Left renal pelvis (tissue), 4 donors: ENCODE data around the gene KRTCAP2. TPM values are rescaled to one million over a fixed set of nuclear protein-coding genes. Genes with fewer than 3 reads are reported as not detected.

ENCODE experiments used
- DNase-seq, 4 donors: peaks; one replicate each; pipeline ENCODE4 v3.0.0-alpha.2; 2013; ENCODE audit warnings: low read depth in 4 of 4, low spot score in 3 of 4
- polyA plus RNA-seq, 4 donors: library from polyadenylated mRNA; unstranded; fragments of 120-200 nt; gene quantifications; one replicate each; pipeline ENCODE4 v1.2.1, GENCODE V29; 2013; ENCODE audit not compliant: insufficient read length in 4 of 4

Gene KRTCAP2
- polyA plus RNA-seq, 4 donors = 139 to 182 (median 152) TPM

GRCh38 chr1:155137154-155137949 is 35.8 kb downstream of the KRTCAP2 start:
- no peak for DNase-seq

DNA sequence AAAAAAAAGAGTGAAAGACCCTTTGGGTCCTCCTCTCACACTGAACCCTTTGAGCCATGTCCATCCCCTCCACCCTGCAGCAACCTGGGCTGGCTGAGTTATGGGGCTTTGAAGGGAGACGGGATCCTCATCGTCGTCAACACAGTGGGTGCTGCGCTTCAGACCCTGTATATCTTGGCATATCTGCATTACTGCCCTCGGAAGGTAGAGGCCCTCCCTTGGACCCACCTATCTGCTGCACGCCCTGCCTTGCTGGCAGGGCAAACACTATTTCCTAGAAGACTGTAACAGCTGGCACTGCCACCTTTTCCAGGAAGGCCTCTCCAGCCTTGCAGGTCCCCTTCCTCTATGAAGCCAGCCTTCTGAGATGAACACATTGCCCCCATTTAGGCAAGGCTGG is 36.4 kb downstream of the KRTCAP2 start:
- DNase-seq = no peak

- peak; percentile 82 to 89 (median 85) for DNase-seq
These were observed 37.6 kb downstream of the KRTCAP2 start, which contains the start of gene SLC50A1 for GRCh38 chr1:155135415-155136028. Gene SLC50A1, plus strand, starts transcription at chr1:155135852. Its CDS starts 60 bp downstream, at chr1:155135912.

DNA sequence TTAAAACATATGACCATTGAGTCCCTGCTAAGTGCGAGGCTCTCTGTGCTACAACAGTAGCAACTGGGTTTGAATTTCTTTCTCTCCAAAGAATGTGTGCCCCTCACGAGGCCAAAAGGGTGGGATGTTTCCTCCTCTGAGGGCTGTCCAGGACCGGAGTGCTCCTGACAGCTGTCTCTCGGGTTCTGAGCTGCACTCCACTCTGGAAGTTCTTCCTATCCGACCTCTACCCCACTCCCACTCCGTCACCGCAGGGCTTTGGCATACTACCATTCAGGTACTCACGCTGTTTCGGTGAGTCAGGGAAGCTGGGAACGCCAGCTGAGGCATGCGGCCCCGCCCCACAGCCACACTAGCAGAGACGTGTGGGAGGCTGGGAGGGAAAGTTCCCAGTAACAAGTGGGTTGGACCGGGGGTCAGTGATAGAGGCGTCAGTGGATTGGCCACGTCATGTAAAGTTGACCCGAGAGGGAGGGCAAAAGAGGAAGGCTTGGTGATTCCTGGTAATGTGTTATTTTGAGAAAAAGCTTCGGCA is 38.2 kb downstream of the KRTCAP2 start:
- peak in 1 of 4 donors; percentile 33 for DNase-seq

DNA sequence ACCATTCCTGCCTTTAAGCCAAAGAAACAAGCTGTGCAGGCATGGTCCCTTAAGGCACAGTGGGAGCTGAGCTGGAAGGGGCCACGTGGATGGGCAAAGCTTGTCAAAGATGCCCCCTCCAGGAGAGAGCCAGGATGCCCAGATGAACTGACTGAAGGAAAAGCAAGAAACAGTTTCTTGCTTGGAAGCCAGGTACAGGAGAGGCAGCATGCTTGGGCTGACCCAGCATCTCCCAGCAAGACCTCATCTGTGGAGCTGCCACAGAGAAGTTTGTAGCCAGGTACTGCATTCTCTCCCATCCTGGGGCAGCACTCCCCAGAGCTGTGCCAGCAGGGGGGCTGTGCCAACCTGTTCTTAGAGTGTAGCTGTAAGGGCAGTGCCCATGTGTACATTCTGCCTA is 38.8 kb downstream of the KRTCAP2 start:
- no peak for DNase-seq

GRCh38 chr1:155133799-155134281 is 39.3 kb downstream of the KRTCAP2 start:
- no peak for DNase-seq

DNA sequence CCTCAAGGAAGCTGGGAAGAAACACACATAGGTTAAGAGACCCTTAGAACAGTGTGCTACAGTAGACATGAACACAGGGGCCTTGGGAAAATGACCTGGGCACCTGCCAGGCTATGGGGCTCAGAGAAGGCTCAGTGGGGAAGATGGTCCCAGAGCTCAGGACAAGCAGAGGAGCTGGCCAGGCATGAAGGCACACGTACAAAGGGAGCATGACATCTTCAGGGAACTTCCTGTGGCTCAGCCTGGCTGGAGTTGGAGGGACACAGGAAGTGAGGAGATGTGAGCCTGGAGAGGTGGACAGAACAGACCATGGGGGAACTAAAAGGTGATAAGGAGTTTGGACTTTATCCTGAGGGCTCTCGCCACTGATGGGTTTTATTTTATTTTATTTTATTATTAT is 41.2 kb downstream of the KRTCAP2 start:
- DNase-seq = no peak

GRCh38 chr1:155131285-155131684 is 41.8 kb downstream of the KRTCAP2 start:
- DNase-seq = no peak

DNA sequence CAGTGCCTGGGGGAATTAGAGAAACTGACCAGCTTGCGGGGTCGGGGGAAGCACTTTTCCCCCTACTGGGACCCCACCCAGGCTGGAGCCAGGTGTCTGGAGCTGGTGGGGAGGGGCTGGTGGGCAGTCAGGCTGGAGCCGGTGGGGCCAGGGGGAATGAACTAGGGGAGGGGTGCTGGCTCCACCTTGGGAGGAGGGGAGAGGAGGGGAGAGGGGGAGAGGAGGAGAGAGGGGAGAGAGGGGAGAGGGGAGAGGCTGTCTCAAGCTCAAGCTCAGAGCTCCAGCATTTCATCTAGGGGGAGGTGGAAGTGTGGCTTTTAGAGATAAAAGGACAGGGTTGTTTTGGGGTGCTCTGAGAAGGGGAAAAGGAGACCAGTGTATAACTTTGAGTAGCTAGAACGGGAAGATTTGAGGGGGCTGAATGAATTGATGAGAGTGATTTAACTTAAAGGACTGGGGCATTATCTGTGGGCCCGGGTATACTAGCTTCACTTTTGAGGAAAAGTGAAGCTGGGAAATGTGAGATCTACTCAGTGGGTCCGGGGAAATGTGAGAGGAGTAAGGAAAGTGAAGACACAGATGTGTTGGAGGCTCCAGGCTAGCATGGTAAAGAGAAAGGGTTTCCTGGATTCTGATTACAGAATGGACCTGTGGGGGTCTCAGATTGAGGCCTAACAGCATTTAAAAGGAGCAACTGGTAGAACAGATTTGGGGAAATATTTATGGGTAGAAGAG is 42.7 kb downstream of the KRTCAP2 start:
- DNase-seq = no peak

GRCh38 chr1:155128755-155129473 is 44.2 kb downstream of the KRTCAP2 start:
- DNase-seq = no peak

DNA sequence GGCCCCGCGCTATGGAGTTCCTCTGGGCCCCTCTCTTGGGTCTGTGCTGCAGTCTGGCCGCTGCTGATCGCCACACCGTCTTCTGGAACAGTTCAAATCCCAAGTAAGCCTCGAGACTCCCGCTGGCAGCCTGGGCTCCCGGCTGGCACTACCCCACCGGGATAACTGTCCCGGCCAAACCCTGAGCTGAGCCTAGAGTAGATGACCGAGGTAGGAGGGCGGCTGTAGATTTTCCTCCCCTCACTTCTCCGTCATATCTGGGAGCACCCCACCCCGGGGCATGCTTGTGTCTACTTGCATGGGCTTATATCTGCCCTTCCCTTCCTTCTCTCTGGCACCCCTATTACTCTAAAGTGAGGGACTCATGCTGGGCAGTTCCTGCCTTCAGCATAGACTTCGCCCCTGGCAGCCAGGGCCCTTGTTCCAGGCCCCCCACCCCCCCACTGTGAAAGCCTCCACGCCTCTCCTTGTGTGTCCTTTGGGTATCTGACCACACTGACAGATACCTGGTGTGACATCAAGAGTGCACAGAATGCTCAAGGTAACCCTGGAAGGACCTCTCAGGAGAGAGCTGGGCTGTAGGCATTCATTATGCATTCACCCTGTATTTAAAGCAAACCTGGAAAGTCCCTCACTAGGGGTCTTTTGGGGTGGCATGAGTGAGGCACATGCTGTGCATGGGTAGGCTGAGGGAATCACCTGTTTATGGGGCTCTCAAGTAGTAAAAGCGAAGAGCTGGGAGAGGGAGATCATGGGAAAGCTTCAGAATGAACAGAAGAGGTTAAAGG is 44.9 kb downstream of the KRTCAP2 start:
- DNase-seq = no peak

DNA sequence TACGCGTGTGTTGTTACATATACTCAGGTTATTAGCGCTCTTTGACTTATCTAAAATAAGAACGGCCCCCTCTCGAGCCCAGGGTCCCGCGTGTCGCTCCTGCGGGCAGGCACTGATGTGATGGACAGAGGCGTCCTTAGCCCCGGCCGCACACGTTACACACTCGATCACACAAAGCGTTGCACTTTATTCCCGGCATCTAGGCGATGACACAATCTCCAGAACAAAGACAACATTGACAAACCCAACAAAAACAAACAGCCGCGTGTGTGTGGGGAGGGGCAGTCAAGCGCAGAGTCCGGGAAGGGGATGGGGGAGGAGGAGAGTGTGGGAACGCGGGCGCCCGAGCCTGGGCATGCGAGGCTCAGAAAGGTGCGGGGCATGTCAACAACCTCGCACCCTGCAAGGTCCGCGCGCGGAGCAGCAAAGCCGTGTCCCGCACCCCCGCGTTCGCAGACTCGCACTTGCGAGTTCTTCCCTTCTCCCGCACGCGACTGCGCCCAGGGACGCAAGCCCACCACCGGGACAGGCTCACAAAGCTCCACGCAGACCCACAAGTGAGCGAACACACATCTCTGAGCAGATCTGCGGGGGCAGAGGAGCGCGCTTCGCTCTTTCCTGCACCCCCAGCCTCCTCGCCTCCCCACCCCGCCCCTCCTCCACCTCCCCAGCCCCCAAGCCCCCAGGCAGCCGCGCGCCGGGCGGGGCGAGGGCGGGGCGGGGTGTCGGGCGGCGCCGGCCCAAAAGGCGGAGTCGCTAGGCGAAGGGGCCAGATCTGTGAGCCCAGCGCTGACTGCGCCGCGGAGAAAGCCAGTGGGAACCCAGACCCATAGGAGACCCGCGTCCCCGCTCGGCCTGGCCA is 45.8 kb downstream of the KRTCAP2 start, which contains the start of gene EFNA1:
Gene EFNA1, plus strand, starts transcription at position 772 of the 862 bp plus-strand sequence. CDS start 102 bp downstream, outside the sequence.
- DNase-seq = no peak

DNA sequence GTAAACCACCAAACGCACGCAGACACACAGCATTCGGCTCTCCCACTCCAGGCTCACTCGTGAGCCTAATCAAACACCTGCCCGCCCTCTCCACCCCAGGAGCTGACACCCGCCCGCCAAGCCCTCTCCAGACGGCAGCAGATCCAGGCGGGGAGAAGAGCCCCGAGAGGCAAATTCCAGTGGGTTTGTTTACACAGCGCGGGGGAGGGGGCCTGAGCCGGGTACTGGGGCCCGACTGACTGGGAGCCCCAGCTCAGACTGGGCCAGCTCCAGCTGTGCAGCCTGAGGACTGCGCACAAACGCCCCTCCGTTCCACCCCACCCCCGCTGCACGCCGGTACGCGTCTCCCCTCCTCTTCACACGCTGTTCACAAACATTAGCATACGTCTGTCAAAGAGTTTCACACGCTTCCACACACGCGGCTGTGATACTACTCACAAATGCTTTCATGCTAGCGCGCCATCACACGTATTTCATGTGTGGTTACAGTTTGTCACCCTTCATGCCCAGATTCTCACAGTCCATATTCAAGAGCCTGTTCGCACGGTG is 46.5 kb downstream of the KRTCAP2 start:
- no peak for DNase-seq

DNA sequence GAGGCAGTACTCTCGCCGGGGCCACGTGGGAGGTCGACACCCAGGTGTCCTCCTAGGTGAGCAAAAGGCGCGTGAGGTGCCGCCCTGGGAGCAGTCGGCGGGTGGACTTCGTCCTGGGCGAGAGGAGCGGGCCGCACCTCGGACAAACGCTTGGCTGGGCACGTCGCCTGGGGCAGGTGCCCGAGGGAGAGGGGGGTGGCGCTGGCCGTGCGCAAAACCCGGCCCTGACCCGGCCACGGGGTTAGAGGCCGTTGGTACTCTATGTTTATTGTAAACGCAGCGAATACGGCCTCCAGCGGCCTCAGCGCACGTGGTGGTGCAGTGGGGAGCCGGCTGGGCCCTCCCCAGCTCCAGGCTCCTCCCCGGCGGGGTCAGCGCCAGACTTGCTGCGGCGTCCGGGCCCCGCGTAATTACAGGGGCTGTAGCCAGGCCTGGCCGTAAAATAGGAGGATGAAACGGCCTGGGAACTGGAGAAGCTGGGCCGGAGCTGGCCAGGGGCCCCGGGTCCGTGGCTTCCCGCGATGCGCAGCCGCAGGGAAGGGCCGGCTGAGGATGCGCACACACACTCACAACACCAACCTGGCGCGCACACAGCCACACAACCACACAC is 47.1 kb downstream of the KRTCAP2 start:
- no peak for DNase-seq

- DNase-seq = no peak
These were observed 47.6 kb downstream of the KRTCAP2 start for GRCh38 chr1:155125511-155125945.

GRCh38 chr1:155124503-155125463 is 48.3 kb downstream of the KRTCAP2 start:
- no peak for DNase-seq

DNA sequence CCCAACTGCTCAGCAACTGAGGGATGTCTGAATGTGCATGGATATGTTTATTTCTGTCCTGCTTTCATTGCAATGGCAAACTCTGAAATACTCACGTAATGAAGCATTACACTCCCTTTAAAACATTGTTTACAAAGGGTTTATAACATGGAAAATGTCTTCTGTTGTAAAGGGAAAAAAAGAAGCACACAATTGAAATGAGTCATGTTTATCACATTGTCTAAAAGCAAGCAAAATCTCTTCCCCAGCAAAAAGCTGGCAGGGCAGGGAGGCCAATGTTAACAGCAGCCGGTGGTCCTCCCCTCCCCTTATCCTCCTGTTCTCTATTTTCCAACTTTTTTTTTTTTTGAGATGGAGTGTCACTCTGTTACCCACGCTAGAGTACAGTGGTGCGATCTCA is 49.3 kb downstream of the KRTCAP2 start:
- DNase-seq = no peak
